ENCODE data around the gene SEH1L. TPM values are rescaled to one million over a fixed set of nuclear protein-coding genes. Genes with fewer than 3 reads are reported as not detected.
A peak's percentile ranks its signal among the peaks of the same experiment; 100 is the strongest.
"Not testable (repeated sequence)": the region's sequence is repeated elsewhere in the genome, so short reads cannot be mapped to it uniquely, and the experiment has no call there.

Gene SEH1L, protein sequence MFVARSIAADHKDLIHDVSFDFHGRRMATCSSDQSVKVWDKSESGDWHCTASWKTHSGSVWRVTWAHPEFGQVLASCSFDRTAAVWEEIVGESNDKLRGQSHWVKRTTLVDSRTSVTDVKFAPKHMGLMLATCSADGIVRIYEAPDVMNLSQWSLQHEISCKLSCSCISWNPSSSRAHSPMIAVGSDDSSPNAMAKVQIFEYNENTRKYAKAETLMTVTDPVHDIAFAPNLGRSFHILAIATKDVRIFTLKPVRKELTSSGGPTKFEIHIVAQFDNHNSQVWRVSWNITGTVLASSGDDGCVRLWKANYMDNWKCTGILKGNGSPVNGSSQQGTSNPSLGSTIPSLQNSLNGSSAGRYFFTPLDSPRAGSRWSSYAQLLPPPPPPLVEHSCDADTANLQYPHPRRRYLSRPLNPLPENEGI
- 11.5 and 12.3 TPM in 2 replicates for polyA plus RNA-seq
- polyA minus RNA-seq: 26.6 and 27.3 TPM in 2 replicates

DNA sequence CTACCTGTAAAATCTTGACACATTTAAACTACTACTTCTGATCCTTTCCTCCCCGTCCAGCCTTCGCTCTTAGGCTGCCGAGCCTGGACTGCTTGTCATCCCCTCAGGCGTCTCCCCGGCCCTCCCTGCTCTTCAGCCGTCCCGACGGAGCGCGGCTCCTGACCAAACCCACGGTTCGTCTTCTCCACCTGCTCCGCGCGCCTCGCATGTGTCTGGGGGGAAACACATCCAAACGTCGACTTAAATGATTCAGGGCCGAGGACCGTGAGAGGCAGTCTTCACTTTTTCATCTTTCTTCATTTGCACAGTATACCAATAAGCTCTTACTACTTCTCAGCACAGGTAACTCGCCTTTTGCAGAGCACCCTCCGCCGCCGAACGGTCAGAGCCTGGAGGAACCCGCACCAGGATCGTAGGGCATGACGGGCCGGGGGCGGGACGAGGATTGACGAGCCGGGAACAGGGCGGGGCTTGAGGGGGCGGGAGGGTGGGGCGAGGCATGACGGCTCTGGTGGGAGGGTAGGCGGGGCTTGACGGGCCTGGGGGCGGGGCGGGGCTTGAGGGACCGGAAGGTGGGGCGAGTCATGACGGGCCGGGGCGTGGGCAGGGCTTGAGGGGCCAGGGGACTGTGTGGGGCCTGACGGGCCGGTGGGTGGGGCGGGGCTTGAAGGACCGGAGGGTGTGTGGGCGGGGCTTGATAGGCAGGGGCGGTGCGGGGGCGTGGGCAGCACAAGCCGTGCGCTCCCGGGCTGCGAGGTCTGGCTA is at the start of gene SEH1L:
SEH1L (plus strand) TSS at position 727 of the 765 bp plus-strand sequence. CDS start 111 bp downstream, outside the sequence.
- H3K36me3 ChIP-seq (ENCODE audit: insufficient read depth, low read length): no peaks in the 10 kb centered on the region
- H3K9ac ChIP-seq (ENCODE audit: low read length): peak within 1 kb of the TSS; percentile 92
- peak within 1 kb of the TSS; percentile 89 for H3K4me3 ChIP-seq (ENCODE audit: low read length)

DNA sequence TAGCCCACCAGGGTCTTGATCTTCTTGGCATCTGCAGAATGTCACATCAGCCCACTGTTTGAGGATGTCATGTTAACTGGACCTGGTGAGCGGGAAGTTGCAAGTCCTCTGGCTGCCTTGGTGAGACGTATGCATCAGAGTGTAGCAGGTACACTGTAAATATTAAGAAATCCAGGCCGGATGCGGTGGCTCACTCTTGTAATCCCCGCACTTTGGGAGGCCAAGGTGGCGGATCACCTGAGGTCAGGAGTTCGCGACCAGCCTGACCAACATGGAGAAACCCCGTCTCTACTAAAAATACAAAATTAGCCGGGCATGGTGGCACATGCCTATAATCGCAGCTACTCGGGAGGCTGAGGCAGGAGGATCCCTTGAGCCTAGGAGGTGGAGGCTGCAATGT is 46.6 kb upstream of the SEH1L start:
- H3K4me3 ChIP-seq (ENCODE audit: low read length); H3K9me3 ChIP-seq (ENCODE audit: low read length); H2AFZ ChIP-seq (ENCODE audit: low read depth, low read length); H4K20me1 ChIP-seq (ENCODE audit: insufficient read depth); H3K9ac ChIP-seq (ENCODE audit: low read length); H3F3A ChIP-seq (ENCODE audit: insufficient read depth, low read length, poor library complexity, severe bottlenecking); H3K9me2 ChIP-seq (ENCODE audit: insufficient read depth, low read length); H3K27me3 ChIP-seq (ENCODE audit: insufficient read depth, low read depth, low read length); H3K4me2 ChIP-seq (ENCODE audit: low read length); H3K79me2 ChIP-seq (replicated peaks; ENCODE audit: insufficient read depth, low read length); H3K36me3 ChIP-seq (ENCODE audit: insufficient read depth, low read length); H3K27ac ChIP-seq (ENCODE audit: low read length): not testable (repeated sequence)

More for the DNA sequence above, at the start of gene SEH1L:
- no peaks in the 10 kb centered on the region for H4K20me1 ChIP-seq (ENCODE audit: insufficient read depth)
- peaks cover 20% of the 10 kb centered on the region for H3K79me2 ChIP-seq (replicated peaks; ENCODE audit: insufficient read depth, low read length)
- H3K4me2 ChIP-seq (ENCODE audit: low read length): peak within 1 kb of the TSS; percentile 82
- H3K9me2 ChIP-seq (ENCODE audit: insufficient read depth, low read length): no peaks in the 10 kb centered on the region
- peak within 1 kb of the TSS; percentile 96 for H3K27ac ChIP-seq (ENCODE audit: low read length)
- no peaks in the 10 kb centered on the region for H3K9me3 ChIP-seq (ENCODE audit: low read length)
- H2AFZ ChIP-seq (ENCODE audit: low read depth, low read length): peak within 1 kb of the TSS; percentile 98
- H3F3A ChIP-seq (ENCODE audit: insufficient read depth, low read length, poor library complexity, severe bottlenecking): no peaks in the 10 kb centered on the region
- no peaks in the 10 kb centered on the region for H3K27me3 ChIP-seq (ENCODE audit: insufficient read depth, low read depth, low read length)
- TF ChIP-seq, protein P1, sequence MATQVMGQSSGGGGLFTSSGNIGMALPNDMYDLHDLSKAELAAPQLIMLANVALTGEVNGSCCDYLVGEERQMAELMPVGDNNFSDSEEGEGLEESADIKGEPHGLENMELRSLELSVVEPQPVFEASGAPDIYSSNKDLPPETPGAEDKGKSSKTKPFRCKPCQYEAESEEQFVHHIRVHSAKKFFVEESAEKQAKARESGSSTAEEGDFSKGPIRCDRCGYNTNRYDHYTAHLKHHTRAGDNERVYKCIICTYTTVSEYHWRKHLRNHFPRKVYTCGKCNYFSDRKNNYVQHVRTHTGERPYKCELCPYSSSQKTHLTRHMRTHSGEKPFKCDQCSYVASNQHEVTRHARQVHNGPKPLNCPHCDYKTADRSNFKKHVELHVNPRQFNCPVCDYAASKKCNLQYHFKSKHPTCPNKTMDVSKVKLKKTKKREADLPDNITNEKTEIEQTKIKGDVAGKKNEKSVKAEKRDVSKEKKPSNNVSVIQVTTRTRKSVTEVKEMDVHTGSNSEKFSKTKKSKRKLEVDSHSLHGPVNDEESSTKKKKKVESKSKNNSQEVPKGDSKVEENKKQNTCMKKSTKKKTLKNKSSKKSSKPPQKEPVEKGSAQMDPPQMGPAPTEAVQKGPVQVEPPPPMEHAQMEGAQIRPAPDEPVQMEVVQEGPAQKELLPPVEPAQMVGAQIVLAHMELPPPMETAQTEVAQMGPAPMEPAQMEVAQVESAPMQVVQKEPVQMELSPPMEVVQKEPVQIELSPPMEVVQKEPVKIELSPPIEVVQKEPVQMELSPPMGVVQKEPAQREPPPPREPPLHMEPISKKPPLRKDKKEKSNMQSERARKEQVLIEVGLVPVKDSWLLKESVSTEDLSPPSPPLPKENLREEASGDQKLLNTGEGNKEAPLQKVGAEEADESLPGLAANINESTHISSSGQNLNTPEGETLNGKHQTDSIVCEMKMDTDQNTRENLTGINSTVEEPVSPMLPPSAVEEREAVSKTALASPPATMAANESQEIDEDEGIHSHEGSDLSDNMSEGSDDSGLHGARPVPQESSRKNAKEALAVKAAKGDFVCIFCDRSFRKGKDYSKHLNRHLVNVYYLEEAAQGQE (IDR thresholded peaks at IDR 0.05; ENCODE audit: borderline replicate concordance): peak; percentile 36
- TF ChIP-seq MXI1 (conservative IDR thresholded peaks at IDR 0.05; ENCODE audit: poor library complexity, severe bottlenecking) (peak; percentile 86), TAF1 (IDR thresholded peaks at IDR 0.05; ENCODE audit: low read depth) (no peak), RAD21 (conservative IDR thresholded peaks at IDR 0.05) (peak; percentile 16), POLR2AphosphoS5 (IDR thresholded peaks at IDR 0.05) (peak; percentile 28), EZH2 (IDR thresholded peaks at IDR 0.05; ENCODE audit: borderline replicate concordance, insufficient read depth, low read length, poor library complexity, severe bottlenecking) (no peak), SMC3 (conservative IDR thresholded peaks at IDR 0.05; ENCODE audit: poor library complexity) (peak; percentile 37)
- TF ChIP-seq, protein P2, sequence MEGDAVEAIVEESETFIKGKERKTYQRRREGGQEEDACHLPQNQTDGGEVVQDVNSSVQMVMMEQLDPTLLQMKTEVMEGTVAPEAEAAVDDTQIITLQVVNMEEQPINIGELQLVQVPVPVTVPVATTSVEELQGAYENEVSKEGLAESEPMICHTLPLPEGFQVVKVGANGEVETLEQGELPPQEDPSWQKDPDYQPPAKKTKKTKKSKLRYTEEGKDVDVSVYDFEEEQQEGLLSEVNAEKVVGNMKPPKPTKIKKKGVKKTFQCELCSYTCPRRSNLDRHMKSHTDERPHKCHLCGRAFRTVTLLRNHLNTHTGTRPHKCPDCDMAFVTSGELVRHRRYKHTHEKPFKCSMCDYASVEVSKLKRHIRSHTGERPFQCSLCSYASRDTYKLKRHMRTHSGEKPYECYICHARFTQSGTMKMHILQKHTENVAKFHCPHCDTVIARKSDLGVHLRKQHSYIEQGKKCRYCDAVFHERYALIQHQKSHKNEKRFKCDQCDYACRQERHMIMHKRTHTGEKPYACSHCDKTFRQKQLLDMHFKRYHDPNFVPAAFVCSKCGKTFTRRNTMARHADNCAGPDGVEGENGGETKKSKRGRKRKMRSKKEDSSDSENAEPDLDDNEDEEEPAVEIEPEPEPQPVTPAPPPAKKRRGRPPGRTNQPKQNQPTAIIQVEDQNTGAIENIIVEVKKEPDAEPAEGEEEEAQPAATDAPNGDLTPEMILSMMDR (IDR thresholded peaks at IDR 0.05; ENCODE audit: poor library complexity, severe bottlenecking): peak; percentile 20

All from neural cell (in vitro differentiated cells).